Raji (cell line): ENCODE data around the gene UBAC1.

Experiments used
- POLR2A ChIP-seq: IDR thresholded peaks from 2 replicates; pipeline ENCODE4 v1.6.1; 2011; ENCODE audit warnings: low read depth, low read length, control low read depth; ENCODE audit not compliant: insufficient read depth

The UBAC1 gene

GRCh38 chr9:135973277-135974219 is 12.4 kb upstream of the UBAC1 start:
- no peak for TF ChIP-seq POLR2A

GRCh38 chr9:135971892-135972291 is 10.7 kb upstream of the UBAC1 start:
- no peak for TF ChIP-seq POLR2A

GRCh38 chr9:135971111-135971766 is 10.1 kb upstream of the UBAC1 start:
- no peak for TF ChIP-seq POLR2A

GRCh38 chr9:135970128-135970815 is 9.1 kb upstream of the UBAC1 start:
- no peak for TF ChIP-seq POLR2A

GRCh38 chr9:135969064-135969683 is 8.0 kb upstream of the UBAC1 start:
- no peak for TF ChIP-seq POLR2A

GRCh38 chr9:135968601-135969000 is 7.4 kb upstream of the UBAC1 start:
- TF ChIP-seq POLR2A: no peak

- no peak for TF ChIP-seq POLR2A
These were observed 6.9 kb upstream of the UBAC1 start for GRCh38 chr9:135968083-135968476.

GRCh38 chr9:135965124-135965756 is 4.1 kb upstream of the UBAC1 start:
- TF ChIP-seq POLR2A: no peak

- no peak for TF ChIP-seq POLR2A
These were observed 2.8 kb upstream of the UBAC1 start for GRCh38 chr9:135963938-135964337.

GRCh38 chr9:135963338-135963737 is 2.2 kb upstream of the UBAC1 start:
- no peak for TF ChIP-seq POLR2A

GRCh38 chr9:135962696-135963307 is 1.6 kb upstream of the UBAC1 start:
- no peak for TF ChIP-seq POLR2A

GRCh38 chr9:135961811-135962695 is 880 bp upstream of the UBAC1 start:
- no peak for TF ChIP-seq POLR2A
